Activated naive CD4-positive, alpha-beta T cell (primary cell): Measurements from ENCODE around the gene PPP1R27.

Experiments
- DNase-seq, 4 experiments: peaks; one replicate each; lab custom pipeline; 2025; lab: John Stamatoyannopoulos, UW

The PPP1R27 gene

DNA sequence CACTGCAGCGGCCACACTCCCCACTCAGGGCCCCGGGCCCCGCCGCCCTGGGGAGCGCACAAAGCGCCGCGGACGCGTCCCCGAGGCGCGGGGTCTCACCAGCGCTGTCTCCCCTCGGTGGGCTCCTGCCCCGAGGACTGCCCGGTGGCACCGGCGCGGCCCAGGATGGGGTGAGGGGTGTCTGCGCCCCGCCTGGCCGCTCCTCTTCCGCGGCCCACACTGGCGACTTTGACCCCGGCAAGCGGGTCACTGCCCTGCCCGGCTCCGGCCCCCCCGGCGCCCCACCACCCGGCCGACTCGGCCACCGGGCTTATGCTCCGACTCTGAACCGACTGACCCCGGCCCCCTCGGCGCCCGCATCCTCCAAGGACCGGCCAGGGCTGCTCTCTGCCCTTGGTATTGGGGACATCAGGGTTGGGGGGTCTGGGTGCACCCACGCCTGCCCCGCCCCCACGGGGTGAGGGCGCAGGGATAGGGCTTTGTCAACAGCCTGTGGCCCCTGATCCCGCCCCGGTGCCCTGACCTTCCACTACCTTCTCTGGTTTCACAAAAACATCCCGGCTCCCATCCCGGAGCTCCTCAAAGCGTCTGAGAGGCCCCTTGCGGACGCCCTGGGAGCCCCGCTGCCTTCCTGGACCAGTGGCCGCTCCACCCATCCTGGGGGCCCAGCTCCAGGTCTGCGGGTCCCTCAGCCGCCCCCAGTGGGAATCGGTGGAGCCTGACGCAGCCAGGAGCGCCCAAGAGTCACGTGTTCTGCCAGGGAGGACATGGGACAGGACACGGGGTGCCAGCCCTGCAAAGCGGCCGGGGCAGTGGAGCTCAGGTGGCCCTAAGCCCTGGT lies 30.1 kb downstream of the PPP1R27 start:
- no peak for DNase-seq

- DNase-seq: no peak
Observed at GRCh38 chr17:81803728-81804558, 30.9 kb downstream of the PPP1R27 start, which contains the start of gene GCGR. GCGR (plus strand) TSS chr17:81804150; CDS start chr17:81809019, 4,869 bp downstream.

- no peak for DNase-seq
Observed at GRCh38 chr17:81802856-81803643, 31.8 kb downstream of the PPP1R27 start.

DNA sequence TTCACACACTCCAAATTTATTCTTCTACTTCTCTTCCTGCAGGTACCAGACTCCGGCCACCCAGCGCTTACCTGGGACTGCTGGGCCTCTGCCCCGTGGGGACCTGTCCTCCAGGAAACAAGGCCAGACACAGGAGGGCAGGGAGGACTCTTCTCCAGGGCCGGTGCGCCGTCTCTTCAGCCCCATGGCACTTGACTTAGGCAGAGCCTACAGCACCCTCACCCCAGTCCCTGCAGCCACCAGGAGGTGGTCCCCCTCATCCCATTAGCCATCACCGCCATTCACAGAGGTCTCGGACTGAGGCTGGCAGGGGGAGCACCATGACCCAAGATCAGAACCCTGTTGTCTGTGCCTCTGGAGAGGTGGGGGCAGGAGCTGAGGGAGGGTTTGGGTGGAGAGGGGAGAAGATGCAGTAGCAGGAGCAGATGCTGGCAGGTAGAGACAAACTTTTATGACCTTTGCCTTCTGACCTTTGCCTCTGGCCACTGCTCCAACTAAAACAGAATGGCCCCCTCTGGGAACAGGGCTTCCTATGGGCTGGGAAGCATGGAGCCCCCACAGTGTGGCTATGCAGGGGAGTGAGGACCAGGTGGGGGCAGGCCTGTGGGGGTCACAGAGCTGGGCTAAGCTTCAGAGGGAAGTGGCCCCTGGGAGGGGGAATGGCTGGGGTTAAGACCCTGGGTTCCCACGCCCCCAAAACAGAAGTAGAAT lies 32.6 kb downstream of the PPP1R27 start:
- no peak for DNase-seq

- DNase-seq: no peak
Observed at GRCh38 chr17:81801327-81801726, 33.5 kb downstream of the PPP1R27 start.

DNA sequence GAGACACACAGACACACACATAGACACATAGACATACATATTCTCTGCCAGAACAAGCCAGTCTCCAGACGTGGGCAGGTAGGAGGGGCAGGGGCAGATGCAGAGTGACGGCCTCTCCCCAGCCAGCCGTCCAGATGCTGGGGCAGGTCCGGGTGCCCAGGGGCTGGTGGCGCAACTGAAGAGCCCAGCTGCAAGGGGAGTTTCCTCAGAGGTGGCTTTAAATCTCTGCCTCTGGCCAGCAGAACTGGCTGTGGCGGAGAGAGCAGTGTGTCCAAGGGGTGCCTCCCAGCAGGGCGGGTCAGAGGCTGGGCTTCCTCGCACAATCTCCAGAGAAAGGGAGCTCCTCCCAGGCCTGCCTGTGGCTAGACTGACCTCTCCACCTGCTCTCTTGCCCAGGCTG lies 40.3 kb downstream of the PPP1R27 start:
- no peak for DNase-seq

DNA sequence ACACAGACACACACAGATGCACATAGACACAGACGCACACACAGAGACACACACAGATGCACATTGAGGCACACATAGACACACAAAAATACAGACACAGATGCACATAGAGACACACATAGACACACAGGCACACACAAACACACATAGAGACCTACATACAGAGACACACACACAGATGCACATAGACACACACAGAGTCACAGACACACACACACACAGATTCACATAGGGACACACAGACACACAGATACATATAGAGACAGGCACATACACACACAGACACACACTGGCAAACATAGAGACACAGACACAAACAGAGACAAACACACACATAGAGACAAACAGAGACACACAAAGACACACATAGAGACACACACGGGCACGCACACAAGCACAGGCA lies 40.8 kb downstream of the PPP1R27 start:
- no peak for DNase-seq

DNA sequence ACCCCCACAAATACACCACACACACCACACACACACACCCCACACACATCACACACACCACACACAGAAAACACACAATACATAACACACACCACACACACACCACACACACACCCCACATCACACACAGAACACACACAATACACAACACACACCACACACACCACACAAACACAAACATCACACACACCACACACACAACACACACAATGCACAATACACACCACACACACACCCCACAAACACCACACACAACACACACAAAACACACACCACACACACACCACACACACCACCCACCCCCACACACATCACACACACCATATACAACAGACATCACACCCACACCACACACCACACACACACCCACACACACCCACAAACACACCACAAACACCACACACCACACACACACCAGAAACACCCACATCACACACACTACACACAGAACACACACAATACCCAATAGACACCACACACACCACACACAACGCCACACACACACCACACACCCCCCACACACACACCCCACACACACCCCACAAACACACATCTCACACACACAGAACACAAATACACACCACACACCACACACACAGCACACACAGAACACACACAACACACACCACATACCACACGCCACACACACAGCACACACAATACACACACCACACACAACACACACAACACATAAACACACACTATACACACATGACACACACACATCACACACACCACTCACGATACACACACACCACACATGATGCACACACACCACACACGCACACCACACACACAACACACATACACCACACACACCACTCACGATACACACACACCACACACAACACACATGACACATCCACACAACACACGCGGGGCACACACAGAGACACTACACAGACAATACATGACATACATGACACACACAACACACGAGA lies 41.9 kb downstream of the PPP1R27 start:
- DNase-seq: no peak
